Ishikawa (cell line): ENCODE data around the gene CGN.

Experiments
- CEBPB ChIP-seq: IDR thresholded peaks from 2 replicates; pipeline ENCODE4 v1.6.1; 2012
- CREB1 ChIP-seq: IDR thresholded peaks from 2 replicates; pipeline ENCODE4 v1.6.1; 2012; ENCODE audit warnings: low read depth
- EGR1 ChIP-seq: IDR thresholded peaks from 2 replicates; pipeline ENCODE4 v1.6.1; 2012
- EP300 ChIP-seq: IDR thresholded peaks from 2 replicates; pipeline ENCODE4 v1.6.1; 2012; ENCODE audit warnings: borderline replicate concordance
- FOXM1 ChIP-seq: IDR thresholded peaks from 2 replicates; pipeline ENCODE4 v1.6.1; 2012; ENCODE audit warnings: low read depth, borderline replicate concordance
- NFIC ChIP-seq: IDR thresholded peaks from 2 replicates; pipeline ENCODE4 v1.6.1; 2012
- RAD21 ChIP-seq: IDR thresholded peaks from 2 replicates; pipeline ENCODE4 v1.6.1; 2012; ENCODE audit warnings: low read depth
- REST ChIP-seq: IDR thresholded peaks from 2 replicates; pipeline ENCODE4 v1.6.1; 2012; ENCODE audit warnings: low read depth, mild to moderate bottlenecking
- TAF1 ChIP-seq: IDR thresholded peaks from 2 replicates; pipeline ENCODE4 v1.6.1; 2012; ENCODE audit warnings: low read depth, mild to moderate bottlenecking
- TCF12 ChIP-seq: IDR thresholded peaks from 2 replicates; pipeline ENCODE4 v1.6.1; 2012; ENCODE audit warnings: low read depth
- TEAD4 ChIP-seq: IDR thresholded peaks from 2 replicates; pipeline ENCODE4 v1.6.1; 2012
- YY1 ChIP-seq: IDR thresholded peaks from 2 replicates; pipeline ENCODE4 v1.6.1; 2012; ENCODE audit warnings: low read depth
- ZBTB7A ChIP-seq: IDR thresholded peaks from 2 replicates; pipeline ENCODE4 v1.6.1; 2012; ENCODE audit warnings: low read depth
- TF ChIP-seq, protein P1 (sequence below): IDR thresholded peaks from 2 replicates; pipeline ENCODE4 v1.6.1; 2012
- TF ChIP-seq, protein P2 (sequence below): IDR thresholded peaks from 2 replicates; pipeline ENCODE4 v1.6.1; 2012

CGN gene

DNA sequence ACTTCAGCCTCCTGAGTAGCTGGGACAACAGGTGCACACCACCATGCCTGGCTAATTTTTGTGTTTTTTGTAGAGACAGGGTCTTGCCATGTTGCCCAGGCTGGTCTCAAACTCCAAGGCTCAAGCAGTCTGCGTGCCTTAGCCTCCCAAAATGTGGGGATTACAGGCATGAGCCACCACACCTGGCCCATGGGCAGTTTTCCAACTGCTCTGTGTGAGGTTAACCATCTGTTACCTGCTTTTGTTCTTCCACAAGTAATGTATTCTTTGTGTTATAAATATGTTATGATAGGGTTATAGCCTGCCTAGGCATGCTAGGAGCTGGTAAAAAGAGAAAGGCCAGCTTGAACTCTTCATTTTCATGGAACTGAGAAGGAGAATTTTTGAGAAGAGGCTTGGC, 59.6 kb downstream of the CGN start:
- TF ChIP-seq YY1 (no peak), RAD21 (no peak), TCF12 (no peak), NFIC (no peak), REST (no peak), EP300 (no peak), TEAD4 (no peak), ZBTB7A (no peak), FOXM1 (no peak), CEBPB (no peak), TAF1 (no peak), CREB1 (no peak)
- TF ChIP-seq, protein P1, sequence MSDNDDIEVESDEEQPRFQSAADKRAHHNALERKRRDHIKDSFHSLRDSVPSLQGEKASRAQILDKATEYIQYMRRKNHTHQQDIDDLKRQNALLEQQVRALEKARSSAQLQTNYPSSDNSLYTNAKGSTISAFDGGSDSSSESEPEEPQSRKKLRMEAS = no peak
- TF ChIP-seq, protein P2, sequence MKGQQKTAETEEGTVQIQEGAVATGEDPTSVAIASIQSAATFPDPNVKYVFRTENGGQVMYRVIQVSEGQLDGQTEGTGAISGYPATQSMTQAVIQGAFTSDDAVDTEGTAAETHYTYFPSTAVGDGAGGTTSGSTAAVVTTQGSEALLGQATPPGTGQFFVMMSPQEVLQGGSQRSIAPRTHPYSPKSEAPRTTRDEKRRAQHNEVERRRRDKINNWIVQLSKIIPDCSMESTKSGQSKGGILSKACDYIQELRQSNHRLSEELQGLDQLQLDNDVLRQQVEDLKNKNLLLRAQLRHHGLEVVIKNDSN = no peak

DNA sequence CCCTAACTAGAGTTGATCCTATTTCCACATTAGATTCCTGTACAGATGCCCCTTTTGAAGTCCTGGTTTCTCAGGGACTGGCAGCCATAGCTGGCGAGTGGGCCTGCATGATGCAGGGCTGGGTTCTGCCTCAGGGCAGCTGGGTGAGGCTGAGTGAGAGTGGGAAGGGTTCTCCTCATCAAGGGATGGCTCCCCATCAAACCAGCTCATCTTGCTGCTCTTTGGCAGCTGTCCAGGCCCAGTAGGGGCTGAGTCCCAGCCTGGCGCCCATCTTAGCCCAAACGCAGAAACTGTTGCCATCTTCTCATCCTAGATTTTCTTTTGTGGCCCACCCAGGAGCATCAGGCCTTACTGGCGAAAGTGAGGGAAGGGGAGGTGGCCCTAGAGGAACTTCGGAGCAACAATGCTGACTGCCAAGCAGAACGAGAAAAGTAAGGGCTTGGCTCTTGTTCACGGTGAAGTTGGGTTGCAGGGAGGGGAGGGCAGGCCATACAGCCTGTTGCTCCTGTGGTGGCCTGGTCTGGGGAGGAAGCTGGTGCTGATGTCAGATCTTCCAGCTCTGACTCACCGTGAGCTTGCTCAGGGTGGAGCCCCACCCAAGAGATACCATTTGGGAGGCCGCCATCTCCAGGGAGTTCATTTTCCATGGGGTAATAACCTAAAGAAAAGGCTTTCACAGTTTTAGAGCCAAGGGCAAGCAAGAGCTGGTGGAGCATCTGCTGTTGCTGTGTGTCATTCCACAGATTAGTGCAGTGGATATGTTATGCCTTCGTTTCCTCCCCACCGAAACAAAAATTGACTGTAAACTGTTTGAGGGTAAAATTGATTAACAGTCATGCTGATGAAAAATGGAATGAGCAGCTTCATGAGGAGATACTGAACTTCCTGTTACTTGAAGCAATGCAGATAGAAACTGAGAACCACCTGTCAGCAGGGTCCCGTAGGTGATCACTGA, 63.7 kb downstream of the CGN start:
- TF ChIP-seq CEBPB (no peak), FOXM1 (no peak), EGR1 (no peak), TCF12 (no peak), YY1 (no peak), RAD21 (no peak), EP300 (no peak), REST (no peak), ZBTB7A (no peak)
- TF ChIP-seq, protein P2 = no peak
- TF ChIP-seq, protein P1 = no peak

GRCh38 chr1:151577173-151577572, 66.0 kb downstream of the CGN start:
- TF ChIP-seq YY1 (no peak), REST (no peak), EGR1 (no peak), NFIC (no peak), ZBTB7A (no peak), CREB1 (no peak), EP300 (no peak), TCF12 (no peak), TEAD4 (no peak), CEBPB (no peak), FOXM1 (no peak), TAF1 (no peak)

DNA sequence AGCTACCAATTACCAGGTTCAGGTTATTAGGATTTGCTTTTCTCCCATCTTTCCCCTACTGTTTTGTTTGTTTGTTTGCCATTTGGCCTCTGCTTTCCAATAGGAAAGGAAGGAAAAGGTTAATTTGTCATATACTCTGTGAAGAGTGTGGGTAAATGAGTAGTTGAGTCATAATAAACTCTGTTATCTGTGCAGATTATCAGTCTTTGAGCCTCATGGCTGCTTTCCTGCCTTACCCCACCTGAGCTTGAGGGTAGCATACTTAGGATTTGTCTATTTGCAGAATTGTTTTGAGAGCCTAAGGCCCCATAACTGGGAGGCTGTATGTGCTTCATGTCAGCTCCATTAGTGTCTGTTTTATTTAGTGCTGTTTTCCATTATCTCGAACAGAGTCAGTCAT, 67.8 kb downstream of the CGN start:
- no peak for TF ChIP-seq ZBTB7A
- TF ChIP-seq CEBPB = no peak
- TF ChIP-seq, protein P2 = no peak
- TF ChIP-seq, protein P1 = no peak
- no peak for TF ChIP-seq CREB1
- no peak for TF ChIP-seq EP300
- TF ChIP-seq RAD21 = no peak
- no peak for TF ChIP-seq REST
- TF ChIP-seq TEAD4 = no peak
- TF ChIP-seq FOXM1 = no peak
- TF ChIP-seq EGR1 = no peak
- no peak for TF ChIP-seq YY1
